ENCODE measurements around the gene CIT.

Gene CIT

DNA sequence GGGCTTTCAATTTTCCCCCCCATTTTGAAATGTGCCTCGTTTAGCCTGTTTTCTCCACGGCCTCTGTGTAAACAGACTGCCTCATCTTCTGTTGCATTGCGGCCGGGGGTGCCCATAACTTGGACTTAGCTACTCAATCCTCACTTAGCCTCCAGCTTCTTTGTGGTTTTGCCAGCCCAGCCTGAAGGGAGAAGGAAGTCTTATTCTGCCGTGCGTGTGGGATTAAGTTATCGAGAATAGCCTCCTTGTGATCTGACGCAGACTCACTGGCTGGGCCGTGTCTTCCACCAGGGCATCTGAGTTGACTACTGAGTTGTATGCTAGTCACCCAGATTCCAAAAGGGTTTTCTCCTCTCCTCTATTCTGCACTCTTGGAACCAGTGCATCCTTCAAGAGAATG is 201.1 kb downstream of the CIT start:
- DNase-seq (ENCODE audit: extremely low spot score): no peak
- POLR2A ChIA-PET: no interaction called here
- CTCF ChIA-PET: interaction anchor here (1.5 to 8.7 kb wide), 2 partner anchors 8 to 14 kb away, joined by 4 to 37 read pairs; partner anchors contain the start of gene PRKAB1
- no peak for TF ChIP-seq CTCF (IDR thresholded peaks at IDR 0.05; ENCODE audit: control extremely low read depth, extremely low read depth, low read depth, missing control alignments)

DNA sequence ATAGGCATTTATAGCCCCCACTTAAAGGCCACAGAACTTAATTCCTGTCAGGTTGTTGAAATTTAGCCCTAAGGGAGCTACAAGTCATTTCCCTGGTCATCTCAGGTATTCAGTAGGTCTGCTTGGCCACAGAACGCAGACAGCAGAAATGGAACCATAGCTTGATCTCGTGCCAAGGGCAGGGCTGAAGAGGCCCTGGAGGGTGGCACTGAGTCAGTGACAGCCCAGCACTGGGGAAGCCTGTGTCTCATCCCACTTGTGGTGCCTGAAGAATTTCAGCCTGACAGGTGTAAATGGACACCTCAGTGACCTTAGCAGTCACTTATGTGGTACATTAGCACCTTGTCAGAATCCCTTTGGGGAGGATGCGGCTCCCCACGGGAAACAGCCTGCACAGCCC is 202.6 kb downstream of the CIT start:
- TF ChIP-seq CTCF (IDR thresholded peaks at IDR 0.05; ENCODE audit: control extremely low read depth, extremely low read depth, low read depth, missing control alignments): no peak
- ChIA-PET POLR2A (no interaction called here), CTCF (interaction anchor here (1.1 to 1.3 kb wide), 2 partner anchors 9 to 21 kb away, joined by 3 to 4 read pairs; no protein-coding TSS in a partner anchor)
- no peak for DNase-seq (ENCODE audit: extremely low spot score)

DNA sequence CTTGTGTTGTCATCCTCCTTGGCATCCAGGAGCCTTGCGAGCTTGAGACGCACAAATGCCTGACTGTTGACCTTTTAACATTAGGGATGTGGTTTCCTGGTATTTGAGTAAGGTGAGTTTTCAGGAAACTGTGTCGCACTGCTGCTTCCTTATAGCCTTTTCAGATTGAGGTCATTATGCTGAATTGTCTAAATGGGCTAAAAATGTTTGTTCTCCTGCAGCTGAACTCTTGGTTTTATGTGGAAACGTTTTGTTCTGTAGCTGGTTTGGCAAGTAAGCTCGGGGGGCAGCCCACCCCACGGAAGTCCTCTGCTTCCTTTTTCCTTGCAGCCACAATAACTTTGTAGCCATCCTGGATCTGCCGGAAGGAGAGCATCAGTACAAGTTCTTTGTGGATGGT is 203.5 kb downstream of the CIT start:
- no peak for TF ChIP-seq CTCF (IDR thresholded peaks at IDR 0.05; ENCODE audit: control extremely low read depth, extremely low read depth, low read depth, missing control alignments)
- CTCF ChIA-PET: interaction anchor here (0.9 to 4.6 kb wide), 4 partner anchors 8 to 56 kb away, joined by 3 to 27 read pairs (median 3); no protein-coding TSS in a partner anchor

GRCh38 chr12:119672194-119672593 is 204.9 kb downstream of the CIT start:
- TF ChIP-seq CTCF (IDR thresholded peaks at IDR 0.05; ENCODE audit: control extremely low read depth, extremely low read depth, low read depth, missing control alignments): no peak
- ChIA-PET CTCF (interaction anchor here (1.0 to 4.6 kb wide), 3 partner anchors 10 to 13 kb away, joined by 3 to 27 read pairs (median 6); no protein-coding TSS in a partner anchor), POLR2A (no interaction called here)
- no peak for DNase-seq (ENCODE audit: extremely low spot score)

More for the DNA sequence above, 203.5 kb downstream of the CIT start:
- no peak for DNase-seq (ENCODE audit: extremely low spot score)
- POLR2A ChIA-PET: interaction anchor here (0.9 kb wide), 1 partner anchor 13 kb away, joined by 3 read pairs; no protein-coding TSS in a partner anchor

GRCh38 chr12:119671070-119671469 is 206.1 kb downstream of the CIT start:
- no peak for TF ChIP-seq CTCF (IDR thresholded peaks at IDR 0.05; ENCODE audit: control extremely low read depth, extremely low read depth, low read depth, missing control alignments)
- ChIA-PET CTCF (interaction anchor here (0.8 to 4.6 kb wide), 2 partner anchors 8 to 11 kb away, joined by 3 to 27 read pairs; no protein-coding TSS in a partner anchor), POLR2A (no interaction called here)
- DNase-seq (ENCODE audit: extremely low spot score): no peak

DNA sequence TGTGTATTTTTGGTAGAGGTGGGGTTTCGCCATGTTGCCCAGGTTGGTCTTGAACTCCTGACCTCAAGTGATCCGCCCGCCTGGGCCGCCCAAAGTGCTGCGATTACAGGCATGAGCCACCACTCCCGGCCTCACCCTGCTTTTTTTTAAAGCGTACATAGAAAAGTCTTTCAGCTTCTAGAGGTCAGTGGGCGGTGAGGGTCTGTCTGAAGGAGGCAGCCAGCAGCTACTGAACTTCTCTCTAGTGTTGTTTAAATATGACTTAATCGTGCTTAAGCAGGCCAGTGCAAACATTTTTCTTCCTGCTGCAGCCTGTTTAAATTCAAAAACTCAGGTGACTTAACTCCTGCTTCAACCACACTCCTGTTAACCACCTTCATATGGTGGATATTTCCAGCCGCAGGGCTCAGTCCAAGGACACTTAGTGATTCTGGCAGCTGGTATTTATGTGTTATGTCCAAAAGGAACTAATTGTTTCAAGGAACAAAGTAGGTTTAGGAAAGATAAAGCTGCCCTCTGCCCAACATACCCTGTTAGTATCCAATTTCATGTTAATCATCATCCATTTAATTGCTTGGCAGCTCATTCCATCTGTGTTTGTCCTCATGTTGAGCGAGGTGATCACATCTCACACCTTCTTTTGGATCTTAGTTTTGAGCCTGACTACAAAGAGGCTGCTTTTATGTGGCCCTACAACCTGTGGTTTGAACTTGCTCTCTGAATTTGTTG is 207.2 kb downstream of the CIT start:
- no peak for DNase-seq (ENCODE audit: extremely low spot score)
- TF ChIP-seq CTCF (IDR thresholded peaks at IDR 0.05; ENCODE audit: control extremely low read depth, extremely low read depth, low read depth, missing control alignments): no peak
- ChIA-PET CTCF (interaction anchor here (0.9 to 4.6 kb wide), 3 partner anchors 12 to 226 kb away, joined by 3 to 27 read pairs (median 17); no protein-coding TSS in a partner anchor), POLR2A (no interaction called here)

All from GM10248 (cell line).